ENCODE results near the gene NTSR2. TPM values are rescaled to one million over a fixed set of nuclear protein-coding genes. Genes with fewer than 3 reads are reported as not detected.

NTSR2 gene
- total RNA-seq, 1 experiment from 2014 or later: not detected

DNA sequence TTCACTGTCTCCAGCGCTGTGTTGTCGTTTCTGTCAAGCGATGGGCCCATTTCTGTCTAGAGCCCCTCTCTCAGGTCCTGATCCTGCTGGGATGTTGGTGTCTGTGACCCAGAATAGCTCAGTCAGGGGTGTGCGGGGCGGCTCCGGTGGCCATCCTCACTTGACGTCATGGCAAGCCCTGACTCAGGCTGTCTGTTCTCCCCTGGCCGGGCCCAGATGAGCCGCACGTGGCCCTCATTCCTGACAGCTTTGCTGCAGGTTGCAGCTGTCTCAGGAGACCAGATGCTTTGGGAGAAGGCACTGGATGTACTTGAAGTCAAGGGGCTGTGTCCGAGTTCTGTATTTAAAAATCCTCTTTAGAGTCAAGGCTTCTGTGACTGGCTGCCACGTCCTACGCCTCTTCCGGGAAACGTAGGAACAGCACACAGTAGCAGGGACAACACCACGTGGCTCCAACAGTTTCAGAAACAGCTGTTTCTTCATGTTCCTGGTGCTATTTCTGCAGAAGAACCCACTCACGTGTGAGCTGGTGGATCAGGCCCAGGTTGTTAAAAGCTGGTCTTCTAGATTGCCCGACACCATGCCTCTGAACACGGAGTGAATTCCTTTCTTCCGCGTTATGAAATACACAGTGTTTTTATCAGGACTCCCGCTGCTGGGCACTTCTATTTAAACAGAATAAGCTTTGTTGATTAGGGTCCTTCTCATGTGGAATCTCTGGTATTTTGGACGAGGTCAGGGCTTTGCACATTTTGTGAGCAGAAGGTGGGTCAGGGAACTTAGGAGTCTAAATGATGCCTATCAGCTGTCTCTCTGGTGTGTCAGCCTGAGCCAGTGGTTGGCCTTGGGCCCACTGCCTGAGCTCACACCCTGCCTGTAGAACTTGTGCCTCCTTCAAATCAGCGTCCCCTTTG is 28.3 kb upstream of the NTSR2 start:
- Mint-ChIP-seq H3K4me1 (ENCODE audit: insufficient read depth, unreplicated experiment) (peaks cover 14% of the 10 kb centered on the region), H3K36me3 (ENCODE audit: insufficient read depth, unreplicated experiment) (no peaks in the 10 kb centered on the region), H3K9me3 (ENCODE audit: unreplicated experiment) (no peaks in the 10 kb centered on the region), H3K4me3 (ENCODE audit: unreplicated experiment) (no peak overlapping the region), H3K27me3 (ENCODE audit: insufficient read depth, unreplicated experiment) (no peaks in the 10 kb centered on the region), H3K27ac (ENCODE audit: low read depth, unreplicated experiment) (no peak overlapping the region)
- TF ChIP-seq, protein P1, sequence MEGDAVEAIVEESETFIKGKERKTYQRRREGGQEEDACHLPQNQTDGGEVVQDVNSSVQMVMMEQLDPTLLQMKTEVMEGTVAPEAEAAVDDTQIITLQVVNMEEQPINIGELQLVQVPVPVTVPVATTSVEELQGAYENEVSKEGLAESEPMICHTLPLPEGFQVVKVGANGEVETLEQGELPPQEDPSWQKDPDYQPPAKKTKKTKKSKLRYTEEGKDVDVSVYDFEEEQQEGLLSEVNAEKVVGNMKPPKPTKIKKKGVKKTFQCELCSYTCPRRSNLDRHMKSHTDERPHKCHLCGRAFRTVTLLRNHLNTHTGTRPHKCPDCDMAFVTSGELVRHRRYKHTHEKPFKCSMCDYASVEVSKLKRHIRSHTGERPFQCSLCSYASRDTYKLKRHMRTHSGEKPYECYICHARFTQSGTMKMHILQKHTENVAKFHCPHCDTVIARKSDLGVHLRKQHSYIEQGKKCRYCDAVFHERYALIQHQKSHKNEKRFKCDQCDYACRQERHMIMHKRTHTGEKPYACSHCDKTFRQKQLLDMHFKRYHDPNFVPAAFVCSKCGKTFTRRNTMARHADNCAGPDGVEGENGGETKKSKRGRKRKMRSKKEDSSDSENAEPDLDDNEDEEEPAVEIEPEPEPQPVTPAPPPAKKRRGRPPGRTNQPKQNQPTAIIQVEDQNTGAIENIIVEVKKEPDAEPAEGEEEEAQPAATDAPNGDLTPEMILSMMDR (IDR thresholded peaks at IDR 0.05; ENCODE audit: unreplicated experiment): no peak
- intact Hi-C loops (cut with micrococcal nuclease): no loop called here
- ChIA-PET CTCF (interaction anchor here (0.7 to 19.1 kb wide), 6 partner anchors 10 to 84 kb away, joined by 3 to 336 read pairs (median 4); partner anchors contain the start of gene LPIN1), POLR2A (interaction anchor here (0.7 to 7.7 kb wide), 4 partner anchors 12 to 52 kb away, joined by 3 to 67 read pairs (median 8); partner anchors contain the start of gene LPIN1)
- peak; percentile 68 for DNase-seq (ENCODE audit: unreplicated experiment)
- no TSS peak for BruUV-seq (replicated peaks)

DNA sequence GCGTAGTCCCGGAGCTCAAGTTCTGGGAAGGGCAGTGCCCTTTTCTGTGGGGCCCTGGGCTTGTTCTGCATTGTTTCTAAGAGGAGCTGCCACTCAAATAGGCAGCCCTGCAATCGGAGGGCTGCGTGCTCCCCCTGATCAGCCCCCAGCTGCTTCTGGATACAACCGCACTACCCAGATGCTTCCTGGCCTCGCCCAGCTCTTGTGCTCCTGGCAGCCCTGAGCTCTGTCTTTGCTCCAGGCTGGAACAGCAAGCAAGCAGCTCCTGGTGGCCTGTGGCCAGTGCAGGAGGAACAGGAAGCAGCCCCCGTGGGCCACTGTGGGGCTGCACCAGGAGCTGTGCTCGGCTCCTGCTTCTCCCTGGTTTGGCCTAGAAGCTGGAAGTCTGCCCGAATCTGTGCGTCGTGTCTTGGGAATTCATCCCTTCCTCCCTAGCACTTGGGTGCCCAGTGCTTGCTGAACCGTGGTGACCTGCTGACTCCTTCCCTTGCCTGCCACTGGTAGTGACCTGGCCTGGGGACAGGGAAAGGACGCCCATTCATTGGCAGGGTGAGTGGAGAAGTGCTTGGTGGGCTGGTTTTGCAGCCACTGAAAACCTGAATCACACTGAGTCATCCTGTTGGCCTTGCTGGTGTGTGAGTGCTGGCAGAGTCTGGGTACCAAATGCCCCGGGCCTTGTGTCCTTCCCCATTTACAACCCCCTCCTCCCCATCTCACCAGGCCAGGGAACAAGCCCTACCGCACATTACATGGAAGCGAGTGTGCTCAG is 27.3 kb upstream of the NTSR2 start:
- Mint-ChIP-seq H3K4me3 (ENCODE audit: unreplicated experiment) (no peak overlapping the region), H3K36me3 (ENCODE audit: insufficient read depth, unreplicated experiment) (no peaks in the 10 kb centered on the region), H3K27me3 (ENCODE audit: insufficient read depth, unreplicated experiment) (no peaks in the 10 kb centered on the region), H3K27ac (ENCODE audit: low read depth, unreplicated experiment) (peak overlapping the region; percentile 57), H3K9me3 (ENCODE audit: unreplicated experiment) (no peaks in the 10 kb centered on the region), H3K4me1 (ENCODE audit: insufficient read depth, unreplicated experiment) (peaks cover 14% of the 10 kb centered on the region)
- CTCF ChIA-PET: interaction anchor here (0.6 to 19.1 kb wide), 11 partner anchors 9 to 1265 kb away, joined by 3 to 336 read pairs (median 4); partner anchors contain the start of gene LPIN1
- intact Hi-C loops (cut with micrococcal nuclease): no loop called here
- peak; percentile 96 for DNase-seq (ENCODE audit: unreplicated experiment)
- TF ChIP-seq, protein P1 (IDR thresholded peaks at IDR 0.05; ENCODE audit: unreplicated experiment): no peak
- POLR2A ChIA-PET: interaction anchor here (1.1 to 7.7 kb wide), 4 partner anchors 42 to 82 kb away, joined by 3 to 67 read pairs (median 8); partner anchors contain the start of gene LPIN1
- BruUV-seq (replicated peaks): no TSS peak

DNA sequence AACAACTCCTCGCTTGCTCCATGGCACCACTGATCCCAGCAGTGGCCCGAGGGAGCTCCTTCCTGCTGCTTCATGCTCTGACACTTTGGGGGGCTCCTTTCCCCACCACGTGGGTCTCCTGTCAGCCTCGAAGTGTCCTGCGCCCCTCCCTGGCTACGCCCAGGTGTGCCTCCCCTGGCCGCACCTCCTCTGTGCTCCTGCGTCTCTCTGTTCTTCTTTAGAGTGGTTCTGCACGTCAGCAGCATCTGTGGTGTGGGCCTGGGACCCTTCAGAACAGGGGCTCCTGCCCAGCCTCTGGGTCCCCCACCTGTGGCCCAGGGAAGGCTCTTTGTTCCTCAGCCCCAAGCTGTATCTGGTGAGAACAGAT is 26.7 kb upstream of the NTSR2 start:
- peak overlapping the region; percentile 57 for H3K27ac Mint-ChIP-seq (ENCODE audit: low read depth, unreplicated experiment)
- intact Hi-C loops (cut with micrococcal nuclease): no loop called here

More for the DNA sequence above, 26.7 kb upstream of the NTSR2 start:
- Mint-ChIP-seq H3K27me3 (ENCODE audit: insufficient read depth, unreplicated experiment) (no peaks in the 10 kb centered on the region), H3K4me1 (ENCODE audit: insufficient read depth, unreplicated experiment) (peaks cover 14% of the 10 kb centered on the region), H3K4me3 (ENCODE audit: unreplicated experiment) (no peak overlapping the region), H3K9me3 (ENCODE audit: unreplicated experiment) (no peaks in the 10 kb centered on the region), H3K36me3 (ENCODE audit: insufficient read depth, unreplicated experiment) (no peaks in the 10 kb centered on the region)
- no peak for DNase-seq (ENCODE audit: unreplicated experiment)
- no TSS peak for BruUV-seq (replicated peaks)
- TF ChIP-seq, protein P1 (IDR thresholded peaks at IDR 0.05; ENCODE audit: unreplicated experiment): no peak
- POLR2A ChIA-PET: interaction anchor here (1.1 to 7.7 kb wide), 4 partner anchors 43 to 83 kb away, joined by 3 to 67 read pairs (median 8); partner anchors contain the start of gene LPIN1
- CTCF ChIA-PET: interaction anchor here (0.6 to 19.1 kb wide), 12 partner anchors 9 to 1266 kb away, joined by 3 to 336 read pairs (median 4); partner anchors contain the start of gene LPIN1

Data from MCF 10A (cell line).